Lower leg skin (tissue), 3 donors: Measurements from ENCODE around the gene DSCAML1.

Source experiments
- POLR2A ChIP-seq, 2 donors: fragments of 450-650 bp; IDR thresholded peaks; one replicate each; pipeline ENCODE4 v1.6.1; 2016 to 2017; ENCODE audit warnings: antibody characterized with exemption in 2 of 2, mild to moderate bottlenecking in 1 of 2, moderate library complexity in 1 of 2
- TF ChIP-seq, protein P1 (sequence below), 3 donors: fragments of 450-650 bp; IDR thresholded peaks; one replicate each; pipeline ENCODE4 v1.5.1; 2016; ENCODE audit warnings: antibody characterized with exemption in 3 of 3, mild to moderate bottlenecking in 3 of 3, moderate library complexity in 2 of 3

- TF ChIP-seq, protein P1, sequence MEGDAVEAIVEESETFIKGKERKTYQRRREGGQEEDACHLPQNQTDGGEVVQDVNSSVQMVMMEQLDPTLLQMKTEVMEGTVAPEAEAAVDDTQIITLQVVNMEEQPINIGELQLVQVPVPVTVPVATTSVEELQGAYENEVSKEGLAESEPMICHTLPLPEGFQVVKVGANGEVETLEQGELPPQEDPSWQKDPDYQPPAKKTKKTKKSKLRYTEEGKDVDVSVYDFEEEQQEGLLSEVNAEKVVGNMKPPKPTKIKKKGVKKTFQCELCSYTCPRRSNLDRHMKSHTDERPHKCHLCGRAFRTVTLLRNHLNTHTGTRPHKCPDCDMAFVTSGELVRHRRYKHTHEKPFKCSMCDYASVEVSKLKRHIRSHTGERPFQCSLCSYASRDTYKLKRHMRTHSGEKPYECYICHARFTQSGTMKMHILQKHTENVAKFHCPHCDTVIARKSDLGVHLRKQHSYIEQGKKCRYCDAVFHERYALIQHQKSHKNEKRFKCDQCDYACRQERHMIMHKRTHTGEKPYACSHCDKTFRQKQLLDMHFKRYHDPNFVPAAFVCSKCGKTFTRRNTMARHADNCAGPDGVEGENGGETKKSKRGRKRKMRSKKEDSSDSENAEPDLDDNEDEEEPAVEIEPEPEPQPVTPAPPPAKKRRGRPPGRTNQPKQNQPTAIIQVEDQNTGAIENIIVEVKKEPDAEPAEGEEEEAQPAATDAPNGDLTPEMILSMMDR (IDR thresholded peaks at IDR 0.05): no peak
- TF ChIP-seq POLR2A (IDR thresholded peaks at IDR 0.05): no peak
Observed at GRCh38 chr11:117546431-117547194, 250.4 kb downstream of the DSCAML1 start.
